Measurements from ENCODE around the gene CCDC71.

Gene CCDC71

GRCh38 chr3:49153349-49153912 lies 12.7 kb downstream of the CCDC71 start:
- Histone ChIP-seq H3K27me3 (ENCODE audit: control insufficient read depth, insufficient read depth, low read length) (no peaks in the 10 kb centered on the region), H3K9me3 (ENCODE audit: control insufficient read depth, insufficient read depth, low read length) (no peaks in the 10 kb centered on the region), H3K9ac (ENCODE audit: low read depth, low read length) (no peak overlapping the region), H3K4me3 (ENCODE audit: low read depth, low read length) (no peak overlapping the region), H3K36me3 (ENCODE audit: control insufficient read depth, insufficient read depth, low read length) (no peaks in the 10 kb centered on the region), H3K27ac (ENCODE audit: low read depth, low read length) (no peak overlapping the region), H3K4me1 (ENCODE audit: control insufficient read depth, insufficient read depth, low read length) (no peaks in the 10 kb centered on the region)

- Histone ChIP-seq H3K9me3 (ENCODE audit: control insufficient read depth, insufficient read depth, low read length) (no peaks in the 10 kb centered on the region), H3K4me3 (ENCODE audit: low read depth, low read length) (no peak overlapping the region), H3K9ac (ENCODE audit: low read depth, low read length) (no peak overlapping the region), H3K36me3 (ENCODE audit: control insufficient read depth, insufficient read depth, low read length) (no peaks in the 10 kb centered on the region), H3K4me1 (ENCODE audit: control insufficient read depth, insufficient read depth, low read length) (no peaks in the 10 kb centered on the region), H3K27ac (ENCODE audit: low read depth, low read length) (no peak overlapping the region), H3K27me3 (ENCODE audit: control insufficient read depth, insufficient read depth, low read length) (no peaks in the 10 kb centered on the region)
These were observed 14.5 kb downstream of the CCDC71 start for GRCh38 chr3:49151610-49152009.

- no peaks in the 10 kb centered on the region for H3K36me3 ChIP-seq (ENCODE audit: control insufficient read depth, insufficient read depth, low read length)
- no peaks in the 10 kb centered on the region for H3K9me3 ChIP-seq (ENCODE audit: control insufficient read depth, insufficient read depth, low read length)
- no peaks in the 10 kb centered on the region for H3K27me3 ChIP-seq (ENCODE audit: control insufficient read depth, insufficient read depth, low read length)
- no peaks in the 10 kb centered on the region for H3K4me1 ChIP-seq (ENCODE audit: control insufficient read depth, insufficient read depth, low read length)
- H3K27ac ChIP-seq (ENCODE audit: low read depth, low read length), result no peak overlapping the region
- H3K9ac ChIP-seq (ENCODE audit: low read depth, low read length), result no peak overlapping the region
- H3K4me3 ChIP-seq (ENCODE audit: low read depth, low read length), result no peak overlapping the region
These were observed 18.0 kb downstream of the CCDC71 start for GRCh38 chr3:49148159-49148558.

- no peak overlapping the region for H3K27ac ChIP-seq (ENCODE audit: low read depth, low read length)
- no peaks in the 10 kb centered on the region for H3K36me3 ChIP-seq (ENCODE audit: control insufficient read depth, insufficient read depth, low read length)
- H3K27me3 ChIP-seq (ENCODE audit: control insufficient read depth, insufficient read depth, low read length), result 0 out of 2 replicates have a peak, but pooled peaks cover 8% of the 10 kb centered on the region
- H3K9me3 ChIP-seq (ENCODE audit: control insufficient read depth, insufficient read depth, low read length), result peaks cover 7% of the 10 kb centered on the region; the same call in 1 of the 2 replicates
- no peak overlapping the region for H3K9ac ChIP-seq (ENCODE audit: low read depth, low read length)
- H3K4me1 ChIP-seq (ENCODE audit: control insufficient read depth, insufficient read depth, low read length), result no peaks in the 10 kb centered on the region
- no peak overlapping the region for H3K4me3 ChIP-seq (ENCODE audit: low read depth, low read length)
These were observed 26.1 kb downstream of the CCDC71 start for GRCh38 chr3:49140080-49140479.

- Histone ChIP-seq H3K27ac (ENCODE audit: low read depth, low read length) (no peak overlapping the region), H3K9me3 (ENCODE audit: control insufficient read depth, insufficient read depth, low read length) (no peaks in the 10 kb centered on the region), H3K9ac (ENCODE audit: low read depth, low read length) (no peak overlapping the region), H3K36me3 (ENCODE audit: control insufficient read depth, insufficient read depth, low read length) (peaks cover 4% of the 10 kb centered on the region; the same call in 1 of the 2 replicates), H3K4me3 (ENCODE audit: low read depth, low read length) (no peak overlapping the region), H3K4me1 (ENCODE audit: control insufficient read depth, insufficient read depth, low read length) (peaks cover 3% of the 10 kb centered on the region), H3K27me3 (ENCODE audit: control insufficient read depth, insufficient read depth, low read length) (0 out of 2 replicates have a peak, but pooled peaks cover 8% of the 10 kb centered on the region)
These were observed 30.6 kb downstream of the CCDC71 start for GRCh38 chr3:49135499-49135898.

- no peak overlapping the region for H3K9ac ChIP-seq (ENCODE audit: low read depth, low read length)
- no peak overlapping the region for H3K27ac ChIP-seq (ENCODE audit: low read depth, low read length)
- peaks cover 5% of the 10 kb centered on the region; the same call in 1 of the 2 replicates for H3K36me3 ChIP-seq (ENCODE audit: control insufficient read depth, insufficient read depth, low read length)
- H3K9me3 ChIP-seq (ENCODE audit: control insufficient read depth, insufficient read depth, low read length), result no peaks in the 10 kb centered on the region
- H3K4me3 ChIP-seq (ENCODE audit: low read depth, low read length), result peak overlapping the region; percentile 88; the same call in 1 of the 2 replicates
- peaks cover 3% of the 10 kb centered on the region for H3K4me1 ChIP-seq (ENCODE audit: control insufficient read depth, insufficient read depth, low read length)
- H3K27me3 ChIP-seq (ENCODE audit: control insufficient read depth, insufficient read depth, low read length), result 0 out of 2 replicates have a peak, but pooled peaks cover 8% of the 10 kb centered on the region
These were observed 31.5 kb downstream of the CCDC71 start for GRCh38 chr3:49134471-49135265.

GRCh38 chr3:49133226-49133951 lies 32.7 kb downstream of the CCDC71 start:
- Histone ChIP-seq H3K4me3 (ENCODE audit: low read depth, low read length) (peak overlapping the region; percentile 88), H3K4me1 (ENCODE audit: control insufficient read depth, insufficient read depth, low read length) (peaks cover 3% of the 10 kb centered on the region), H3K9ac (ENCODE audit: low read depth, low read length) (peak overlapping the region; percentile 59), H3K27ac (ENCODE audit: low read depth, low read length) (peak overlapping the region; percentile 88), H3K36me3 (ENCODE audit: control insufficient read depth, insufficient read depth, low read length) (peaks cover 13% of the 10 kb centered on the region; the same call in 1 of the 2 replicates), H3K9me3 (ENCODE audit: control insufficient read depth, insufficient read depth, low read length) (no peaks in the 10 kb centered on the region), H3K27me3 (ENCODE audit: control insufficient read depth, insufficient read depth, low read length) (0 out of 2 replicates have a peak, but pooled peaks cover 8% of the 10 kb centered on the region)

GRCh38 chr3:49132437-49133225 lies 33.5 kb downstream of the CCDC71 start, which contains the start of gene LAMB2:
LAMB2 (minus strand) TSS chr3:49133050; CDS start chr3:49132867, 183 bp downstream.
- peak within 1 kb of the TSS; percentile 59 for H3K9ac ChIP-seq (ENCODE audit: low read depth, low read length)
- peaks cover 17% of the 10 kb centered on the region; the same call in 1 of the 2 replicates for H3K36me3 ChIP-seq (ENCODE audit: control insufficient read depth, insufficient read depth, low read length)
- H3K4me3 ChIP-seq (ENCODE audit: low read depth, low read length), result peak within 1 kb of the TSS; percentile 88
- H3K27ac ChIP-seq (ENCODE audit: low read depth, low read length), result peak within 1 kb of the TSS; percentile 88
- H3K9me3 ChIP-seq (ENCODE audit: control insufficient read depth, insufficient read depth, low read length), result no peaks in the 10 kb centered on the region
- H3K27me3 ChIP-seq (ENCODE audit: control insufficient read depth, insufficient read depth, low read length), result 0 out of 2 replicates have a peak, but pooled peaks cover 1% of the 10 kb centered on the region
- H3K4me1 ChIP-seq (ENCODE audit: control insufficient read depth, insufficient read depth, low read length), result peaks cover 3% of the 10 kb centered on the region

GRCh38 chr3:49132073-49132436 lies 34.1 kb downstream of the CCDC71 start:
- Histone ChIP-seq H3K36me3 (ENCODE audit: control insufficient read depth, insufficient read depth, low read length) (peaks cover 17% of the 10 kb centered on the region; the same call in 1 of the 2 replicates), H3K27me3 (ENCODE audit: control insufficient read depth, insufficient read depth, low read length) (no peaks in the 10 kb centered on the region), H3K4me1 (ENCODE audit: control insufficient read depth, insufficient read depth, low read length) (peaks cover 3% of the 10 kb centered on the region), H3K4me3 (ENCODE audit: low read depth, low read length) (peak overlapping the region; percentile 88), H3K27ac (ENCODE audit: low read depth, low read length) (peak overlapping the region; percentile 88), H3K9me3 (ENCODE audit: control insufficient read depth, insufficient read depth, low read length) (no peaks in the 10 kb centered on the region), H3K9ac (ENCODE audit: low read depth, low read length) (no peak overlapping the region)

- H3K27me3 ChIP-seq (ENCODE audit: control insufficient read depth, insufficient read depth, low read length), result no peaks in the 10 kb centered on the region
- H3K4me1 ChIP-seq (ENCODE audit: control insufficient read depth, insufficient read depth, low read length), result peaks cover 3% of the 10 kb centered on the region
- H3K4me3 ChIP-seq (ENCODE audit: low read depth, low read length), result no peak overlapping the region
- H3K36me3 ChIP-seq (ENCODE audit: control insufficient read depth, insufficient read depth, low read length), result peaks cover 17% of the 10 kb centered on the region; the same call in 1 of the 2 replicates
- H3K9ac ChIP-seq (ENCODE audit: low read depth, low read length), result no peak overlapping the region
- H3K9me3 ChIP-seq (ENCODE audit: control insufficient read depth, insufficient read depth, low read length), result no peaks in the 10 kb centered on the region
- H3K27ac ChIP-seq (ENCODE audit: low read depth, low read length), result no peak overlapping the region
These were observed 34.6 kb downstream of the CCDC71 start for GRCh38 chr3:49131576-49131975.

Data from HUES48 (cell line).